Smooth muscle cell (in vitro differentiated cells): ENCODE results near the gene ZNF496. TPM values are rescaled to one million over a fixed set of nuclear protein-coding genes. Genes with fewer than 3 reads are reported as not detected.
"Not testable (repeated sequence)": the region's sequence is repeated elsewhere in the genome, so short reads cannot be mapped to it uniquely, and the experiment has no call there.

Source experiments
- DNase-seq: peaks from one replicate; lab custom pipeline; 2025; ENCODE audit not compliant: unreplicated experiment; lab: John Stamatoyannopoulos, UW
- H2AFZ ChIP-seq: fragments of 200-600 bp; sonication (generic); 2 replicates; pipeline ENCODE4 v1.6.0; 2016; ENCODE audit warnings: antibody characterized with exemption, low read depth, mild to moderate bottlenecking
- H3F3A ChIP-seq: fragments of 200-600 bp; sonication (generic); 2 replicates; pipeline ENCODE4 v1.6.0; 2017; ENCODE audit warnings: antibody characterized with exemption, low read depth
- H3K27ac ChIP-seq: fragments of 200-600 bp; sonication (generic); 2 replicates; pipeline ENCODE4 v1.5.1; 2016; ENCODE audit warnings: low read depth, mild to moderate bottlenecking
- H3K27me3 ChIP-seq: fragments of 200-600 bp; sonication (generic); 2 replicates; pipeline ENCODE4 v1.6.1; 2016; ENCODE audit warnings: low read depth, mild to moderate bottlenecking
- H3K36me3 ChIP-seq: fragments of 200-600 bp; sonication (generic); 2 replicates; pipeline ENCODE4 v1.5.1; 2016; ENCODE audit warnings: low read depth
- H3K4me1 ChIP-seq: fragments of 200-600 bp; sonication (generic); 2 replicates; pipeline ENCODE4 v1.5.1; 2016; ENCODE audit warnings: low read depth
- H3K4me2 ChIP-seq: fragments of 200-600 bp; sonication (generic); 2 replicates; pipeline ENCODE4 v1.6.0; 2016; ENCODE audit warnings: mild to moderate bottlenecking
- H3K4me3 ChIP-seq: fragments of 200-600 bp; sonication (generic); 2 replicates; pipeline ENCODE4 v1.5.1; 2016; ENCODE audit warnings: mild to moderate bottlenecking
- H3K79me2 ChIP-seq: fragments of 200-600 bp; sonication (generic); 2 replicates; pipeline ENCODE4 v1.6.0; 2016; ENCODE audit warnings: low read depth, mild to moderate bottlenecking
- H3K9ac ChIP-seq: fragments of 200-600 bp; sonication (generic); 2 replicates; pipeline ENCODE4 v1.6.0; 2016; ENCODE audit warnings: low read depth
- H3K9me3 ChIP-seq: fragments of 200-600 bp; sonication (generic); replicated peaks from 2 replicates; pipeline ENCODE4 v1.5.1; 2016; ENCODE audit warnings: low read depth
- H4K20me1 ChIP-seq: fragments of 200-600 bp; sonication (generic); 2 replicates; pipeline ENCODE4 v1.6.0; 2016; ENCODE audit warnings: low read depth
- WGBS: methylation state at CpG from one replicate; pipeline ENCODE4 v1.1.7; 2016; ENCODE audit warnings: low lambda C conversion rate; 5-methylcytosine and 5-hydroxymethylcytosine counted together
- polyA plus RNA-seq: library from polyadenylated mRNA; unstranded; fragments of >200 nt; fragmentation: Nextera tagmentation; extraction: Ambion mirVana; gene quantifications from 2 replicates; pipeline ENCODE4 v1.2.1, GENCODE V29; 2016
- total RNA-seq: library from RNA; depleted of rRNA; stranded (reverse); fragments of >200 nt; gene quantifications from 2 replicates; pipeline ENCODE4 v1.2.3, GENCODE V29; 2014
- TF ChIP-seq, protein P1 (sequence below): fragments of 200-600 bp; sonication (generic); IDR thresholded peaks from 2 replicates; pipeline ENCODE4 v1.5.1; 2017; ENCODE audit warnings: borderline replicate concordance, mild to moderate bottlenecking, antibody characterized with exemption; ENCODE audit not compliant: insufficient read depth, poor library complexity, severe bottlenecking

ZNF496 gene
- total and polyA plus RNA-seq, 2 experiments from 2014 or later, result 14.8 to 37.0 TPM

- DNase-seq, result no peak
- no peak overlapping the region for H3K4me2 ChIP-seq
These were observed 38.6 kb downstream of the ZNF496 start for GRCh38 chr1:247293047-247293446.

DNA sequence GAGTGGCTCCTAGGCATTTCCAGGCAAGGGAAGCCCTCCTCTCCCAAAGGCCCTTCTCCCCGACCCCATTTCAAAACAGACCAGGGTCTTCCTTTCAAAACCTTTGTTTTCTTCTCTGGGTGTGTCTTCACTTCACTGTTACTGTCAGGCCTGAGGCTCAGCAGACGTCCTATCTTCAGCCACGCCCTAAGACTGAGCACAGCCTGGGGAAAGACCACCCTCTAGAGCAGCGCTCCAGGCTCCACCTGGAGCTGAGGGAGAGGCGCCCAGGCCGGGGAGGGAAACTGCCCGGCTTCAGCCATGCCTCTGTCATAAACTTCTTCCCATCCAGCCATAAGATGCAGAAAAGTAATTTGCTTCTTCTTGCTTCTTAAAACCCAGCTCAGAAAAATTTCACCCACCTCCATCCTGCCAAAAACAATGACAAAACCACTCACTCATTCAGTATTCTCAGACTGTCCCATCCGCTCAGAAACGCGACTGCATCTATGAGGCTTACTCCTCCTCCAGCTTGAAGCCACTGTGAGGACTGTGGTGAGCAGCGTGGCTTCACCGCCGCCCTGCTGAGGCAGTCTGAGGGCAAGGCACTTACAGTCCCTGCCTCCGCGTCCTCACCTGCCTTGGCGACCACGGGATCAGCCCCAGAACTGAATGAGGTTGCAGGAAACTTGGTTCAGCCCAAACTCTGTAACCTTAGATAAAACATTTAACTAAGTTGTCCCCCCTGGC is 39.7 kb downstream of the ZNF496 start:
- 75% methylated on average over 17 of the region's 17 CpGs for WGBS
- TF ChIP-seq, protein P1, sequence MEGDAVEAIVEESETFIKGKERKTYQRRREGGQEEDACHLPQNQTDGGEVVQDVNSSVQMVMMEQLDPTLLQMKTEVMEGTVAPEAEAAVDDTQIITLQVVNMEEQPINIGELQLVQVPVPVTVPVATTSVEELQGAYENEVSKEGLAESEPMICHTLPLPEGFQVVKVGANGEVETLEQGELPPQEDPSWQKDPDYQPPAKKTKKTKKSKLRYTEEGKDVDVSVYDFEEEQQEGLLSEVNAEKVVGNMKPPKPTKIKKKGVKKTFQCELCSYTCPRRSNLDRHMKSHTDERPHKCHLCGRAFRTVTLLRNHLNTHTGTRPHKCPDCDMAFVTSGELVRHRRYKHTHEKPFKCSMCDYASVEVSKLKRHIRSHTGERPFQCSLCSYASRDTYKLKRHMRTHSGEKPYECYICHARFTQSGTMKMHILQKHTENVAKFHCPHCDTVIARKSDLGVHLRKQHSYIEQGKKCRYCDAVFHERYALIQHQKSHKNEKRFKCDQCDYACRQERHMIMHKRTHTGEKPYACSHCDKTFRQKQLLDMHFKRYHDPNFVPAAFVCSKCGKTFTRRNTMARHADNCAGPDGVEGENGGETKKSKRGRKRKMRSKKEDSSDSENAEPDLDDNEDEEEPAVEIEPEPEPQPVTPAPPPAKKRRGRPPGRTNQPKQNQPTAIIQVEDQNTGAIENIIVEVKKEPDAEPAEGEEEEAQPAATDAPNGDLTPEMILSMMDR, result no peak
- no peak overlapping the region for H3K27ac ChIP-seq
- no peak overlapping the region for H3K4me3 ChIP-seq
- H2AFZ ChIP-seq, result no peak overlapping the region
- H3K9ac ChIP-seq, result no peak overlapping the region
- DNase-seq, result no peak
- no peaks in the 10 kb centered on the region for H3K9me3 ChIP-seq
- no peaks in the 10 kb centered on the region for H3K36me3 ChIP-seq
- no peaks in the 10 kb centered on the region for H3K27me3 ChIP-seq
- H3K4me2 ChIP-seq, result no peak overlapping the region
- H3K4me1 ChIP-seq, result peaks cover 22% of the 10 kb centered on the region
- no peaks in the 10 kb centered on the region for H4K20me1 ChIP-seq
- H3K79me2 ChIP-seq, result no peaks in the 10 kb centered on the region
- H3F3A ChIP-seq, result no peaks in the 10 kb centered on the region

More at GRCh38 chr1:247293047-247293446, 38.6 kb downstream of the ZNF496 start:
- H3K4me3 ChIP-seq, result no peak overlapping the region
- H3K9me3 ChIP-seq, result no peaks in the 10 kb centered on the region
- H4K20me1 ChIP-seq, result no peaks in the 10 kb centered on the region
- no peaks in the 10 kb centered on the region for H3K27me3 ChIP-seq
- no peaks in the 10 kb centered on the region for H3K79me2 ChIP-seq
- WGBS, result 56% methylated on average over 7 of the region's 7 CpGs
- no peak overlapping the region for H3K27ac ChIP-seq
- TF ChIP-seq, protein P1, result no peak
- no peak overlapping the region for H2AFZ ChIP-seq
- H3K36me3 ChIP-seq, result no peaks in the 10 kb centered on the region
- no peaks in the 10 kb centered on the region for H3F3A ChIP-seq
- H3K9ac ChIP-seq, result no peak overlapping the region
- H3K4me1 ChIP-seq, result peaks cover 22% of the 10 kb centered on the region

DNA sequence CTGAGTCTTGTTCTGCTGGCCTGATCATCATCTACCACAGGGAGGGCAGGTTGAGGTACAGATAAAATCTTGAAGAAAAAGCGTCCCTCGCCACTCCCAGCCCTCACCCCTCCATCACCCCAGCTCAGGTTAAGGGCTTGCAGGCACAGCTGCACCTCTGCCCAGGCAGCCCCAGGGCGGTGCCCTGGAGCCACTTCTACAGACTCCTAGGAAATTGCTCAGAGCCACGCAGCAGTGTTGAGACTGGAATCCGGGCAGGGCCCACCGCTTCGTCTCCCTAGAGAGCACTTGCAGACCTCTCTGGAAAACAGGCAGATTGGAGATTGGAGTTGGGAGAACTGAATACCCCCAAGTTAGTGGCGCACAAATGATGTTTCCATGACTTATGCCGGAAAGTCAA is 40.5 kb downstream of the ZNF496 start:
- Histone ChIP-seq H4K20me1 (no peaks in the 10 kb centered on the region), H3F3A (no peaks in the 10 kb centered on the region), H3K4me2 (no peak overlapping the region), H3K79me2 (no peaks in the 10 kb centered on the region), H3K27ac (no peak overlapping the region), H3K4me3 (no peak overlapping the region), H3K9ac (no peak overlapping the region), H3K27me3 (no peaks in the 10 kb centered on the region), H3K4me1 (peaks cover 22% of the 10 kb centered on the region), H3K9me3 (no peaks in the 10 kb centered on the region), H3K36me3 (no peaks in the 10 kb centered on the region), H2AFZ (no peak overlapping the region)
- 93% methylated on average over 9 of the region's 9 CpGs for WGBS
- no peak for DNase-seq
- TF ChIP-seq, protein P1, result no peak

DNA sequence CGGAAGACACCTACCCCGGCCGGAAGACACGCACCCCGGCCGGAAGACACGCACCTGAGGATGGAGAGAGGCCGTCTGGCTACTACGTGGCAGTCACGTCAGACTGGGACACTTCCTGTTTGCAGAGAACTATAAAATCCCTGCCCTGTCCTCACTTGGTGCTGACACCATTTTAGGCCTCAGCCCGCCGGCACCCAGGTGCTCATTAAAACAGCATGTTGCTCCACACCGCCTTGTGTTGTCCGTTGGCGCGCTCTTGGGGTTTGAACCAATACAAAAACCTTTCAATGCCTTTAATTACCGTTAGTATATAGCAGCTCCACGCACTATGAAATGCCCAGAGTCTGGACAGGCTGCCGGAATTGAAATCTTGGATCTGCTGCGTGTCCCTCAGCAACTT is 41.1 kb downstream of the ZNF496 start:
- no peak for DNase-seq
- Histone ChIP-seq H2AFZ (no peak overlapping the region), H3K27ac (no peak overlapping the region), H3K4me3 (no peak overlapping the region), H3K9me3 (no peaks in the 10 kb centered on the region), H4K20me1 (no peaks in the 10 kb centered on the region), H3K4me2 (no peak overlapping the region), H3K79me2 (no peaks in the 10 kb centered on the region), H3K4me1 (peaks cover 22% of the 10 kb centered on the region), H3F3A (no peaks in the 10 kb centered on the region), H3K9ac (no peak overlapping the region), H3K27me3 (no peaks in the 10 kb centered on the region), H3K36me3 (no peaks in the 10 kb centered on the region)
- TF ChIP-seq, protein P1, result no peak
- WGBS, result 95% methylated on average over 20 of the region's 20 CpGs

- not testable (repeated sequence) for H3K79me2 ChIP-seq, H3K36me3 ChIP-seq, H2AFZ ChIP-seq, DNase-seq, H3K27ac ChIP-seq, H3K27me3 ChIP-seq, H3K4me3 ChIP-seq, H3K9ac ChIP-seq, H3K4me2 ChIP-seq, H3K9me3 ChIP-seq, H4K20me1 ChIP-seq, H3F3A ChIP-seq
- peaks cover 13% of the 10 kb centered on the region for H3K4me1 ChIP-seq
- WGBS, result 90% methylated on average over 19 of the region's 19 CpGs
These were observed 42.3 kb downstream of the ZNF496 start for GRCh38 chr1:247289274-247289892.
